ENCODE measurements around the gene RAB36.

The RAB36 gene

DNA sequence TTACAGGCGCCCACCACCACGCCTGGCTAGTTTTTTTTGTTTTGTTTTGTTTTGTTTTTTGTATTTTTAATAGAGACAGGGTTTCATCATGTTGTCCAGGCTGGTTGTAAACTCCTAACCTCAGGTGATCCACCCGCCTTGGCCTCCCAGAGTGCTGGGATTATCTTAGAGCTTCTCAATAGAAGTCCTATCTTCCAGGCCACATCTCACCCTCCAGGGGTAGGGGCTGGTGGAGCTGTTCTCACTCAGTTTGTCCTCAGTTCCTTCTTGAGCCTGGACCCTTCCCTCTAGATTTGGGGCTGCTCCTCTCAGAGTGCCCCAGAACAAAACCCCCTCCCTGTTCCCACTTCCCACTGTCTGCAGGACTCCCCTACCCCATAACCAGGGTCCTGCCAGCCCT lies 66.3 kb downstream of the RAB36 start:
- no peak for DNase-seq

DNA sequence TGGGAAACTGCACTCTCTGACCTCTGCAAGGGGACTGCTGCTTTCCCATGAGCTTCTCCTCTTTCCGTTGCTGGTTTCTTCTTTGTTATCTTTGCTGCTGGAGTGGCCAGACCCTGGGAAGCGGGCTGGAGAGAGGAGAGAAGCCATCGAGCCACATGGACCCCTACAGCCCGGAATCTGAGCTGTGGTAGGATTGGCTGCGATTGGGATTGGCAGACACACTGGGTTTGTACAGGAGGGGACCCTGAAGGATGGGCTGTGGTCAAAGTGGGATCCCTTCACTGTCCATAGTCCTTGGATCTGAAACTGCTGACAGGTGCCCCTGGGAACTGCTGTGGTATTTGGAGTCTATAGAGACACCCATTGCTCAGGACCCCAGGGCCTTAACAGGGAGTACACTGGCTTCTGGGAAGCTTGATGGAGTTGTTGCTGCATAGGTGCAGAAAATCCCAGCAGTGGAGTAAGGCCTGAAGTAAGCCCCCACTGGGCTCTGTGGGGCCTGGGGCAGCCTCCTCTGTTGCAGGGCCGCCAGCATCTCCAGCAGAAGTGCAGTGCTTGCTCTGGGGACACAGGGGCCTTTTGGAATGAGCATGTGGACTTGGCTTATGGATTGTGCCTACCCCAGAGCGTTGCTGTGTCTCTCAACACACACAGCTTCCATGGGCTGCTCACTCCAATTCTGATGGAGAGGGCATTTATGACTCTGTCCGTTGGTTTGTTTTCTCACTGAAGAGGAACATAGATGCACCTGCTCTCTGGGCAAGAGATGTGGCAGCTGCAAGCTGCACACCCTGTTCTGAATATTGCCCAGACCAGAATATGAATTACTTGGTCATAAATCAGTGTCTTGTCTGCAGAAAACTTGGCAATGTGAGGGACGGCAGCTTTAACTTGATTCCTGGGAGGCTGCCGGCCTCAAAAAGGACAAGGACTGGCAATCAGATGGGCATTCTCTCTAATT lies 67.1 kb downstream of the RAB36 start:
- no peak for DNase-seq

DNA sequence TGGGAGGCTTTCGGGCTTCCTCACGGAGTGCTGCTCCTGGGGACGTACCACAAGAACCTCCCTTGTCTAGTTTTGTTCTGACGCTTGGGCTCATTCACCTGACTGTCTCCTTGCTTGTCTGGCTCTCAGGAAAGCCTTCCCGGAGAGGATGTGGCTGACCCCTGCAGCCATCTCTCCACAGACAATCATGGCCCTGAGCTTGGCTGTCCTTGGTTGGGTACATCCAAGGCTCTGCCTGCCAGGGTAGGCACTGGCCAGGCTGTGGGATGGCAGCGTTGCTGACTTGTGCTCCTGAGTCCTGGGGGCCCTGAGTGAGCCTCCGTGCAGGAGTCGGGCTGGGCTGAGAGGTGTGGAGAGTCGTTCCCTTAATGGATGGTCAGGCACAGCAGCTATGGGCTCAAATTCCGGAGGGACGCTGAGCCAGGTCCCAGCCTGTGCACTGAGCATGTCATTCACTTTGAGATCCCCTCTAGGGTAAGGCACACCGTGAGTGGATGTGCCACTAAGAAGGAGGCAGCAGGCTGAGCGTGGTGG lies 67.8 kb downstream of the RAB36 start:
- DNase-seq: no peak

- DNase-seq: no peak
Observed at GRCh38 chr22:23213581-23214334, 68.5 kb downstream of the RAB36 start.

Data from inflammatory macrophage treated with lipopolysaccharide for 4 hours (primary cell).